Hepatocyte (in vitro differentiated cells): ENCODE results near the gene ATP5PD.

Experiments used
- CTCF ChIP-seq: fragments of 200-600 bp; sonication (generic); IDR thresholded peaks from 2 replicates; pipeline ENCODE4 v1.5.1; 2016; ENCODE audit warnings: antibody characterized with exemption, mild to moderate bottlenecking; ENCODE audit not compliant: poor library complexity
- EZH2phosphoT487 ChIP-seq: fragments of 200-600 bp; sonication (generic); IDR thresholded peaks from one replicate; pipeline ENCODE4 v1.6.1; 2018; ENCODE audit warnings: antibody characterized with exemption, mild to moderate bottlenecking, low read depth, moderate library complexity; ENCODE audit not compliant: unreplicated experiment, severe bottlenecking

DNA sequence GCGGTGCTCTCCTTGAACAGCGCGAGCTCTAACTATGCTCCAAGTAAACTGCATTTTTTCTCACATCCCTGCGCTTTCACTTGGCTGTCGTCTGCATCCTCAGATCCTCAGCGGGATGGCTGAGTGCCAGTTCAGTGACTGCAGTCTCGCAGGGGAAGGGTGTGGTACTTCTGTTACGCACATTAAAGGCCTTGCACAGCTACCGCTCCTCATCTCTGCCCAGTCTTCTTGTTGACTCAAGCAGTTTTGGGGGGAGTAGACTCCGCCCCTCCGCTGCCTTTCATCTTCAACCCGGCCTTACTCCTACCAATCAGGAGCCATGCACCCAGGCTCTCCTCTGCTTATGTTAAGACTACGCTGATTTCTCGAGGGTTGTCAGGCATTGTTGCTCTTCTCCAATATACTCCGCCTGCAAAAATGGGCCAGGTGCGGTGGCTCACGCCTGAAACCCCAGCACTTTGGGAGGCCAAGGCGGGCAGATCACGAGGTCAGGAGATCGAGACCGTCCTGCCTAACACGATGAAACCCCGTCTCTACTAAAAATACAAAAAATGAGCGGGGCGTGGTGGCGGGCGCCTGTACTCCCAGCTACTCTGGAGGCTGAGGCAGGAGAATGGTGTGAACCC, 10.0 kb downstream of the ATP5PD start:
- TF ChIP-seq CTCF (no peak), EZH2phosphoT487 (no peak)
